WTC11 (cell line): ENCODE data around the gene PHLDA2. TPM values are rescaled to one million over a fixed set of nuclear protein-coding genes. Genes with fewer than 3 reads are reported as not detected.

Experiments used
- ATAC-seq: fragments of 200-7000 bp; cut with Tn5 transposase; 2 replicates; pipeline ENCODE4 v1.10.0; 2021; ENCODE audit warnings: mild to moderate bottlenecking, moderate library complexity
- CTCF ChIA-PET: fragments of 300-600 bp; sonication (Branson Sonifier 250); formaldehyde crosslinking; loops from one replicate; lab custom pipeline; 2021; ENCODE audit warnings: antibody characterized with exemption; lab: Charles Lee
- POLR2A ChIA-PET: fragments of 350-600 bp; sonication (Branson Sonifier 250); formaldehyde crosslinking; loops from one replicate; lab custom pipeline; 2021; ENCODE audit warnings: antibody characterized with exemption; lab: Charles Lee
- DNase-seq: peaks from one replicate; pipeline ENCODE4 v3.0.0; 2021; ENCODE audit warnings: low spot score
- H3K27ac Mint-ChIP-seq: 2 replicates; pipeline ENCODE4 v1.8.0; 2021; ENCODE audit warnings: mixed read lengths
- H3K27me3 Mint-ChIP-seq: 2 replicates; pipeline ENCODE4 v1.8.0; 2021; ENCODE audit warnings: low read depth, mild to moderate bottlenecking, moderate library complexity, mixed read lengths
- H3K36me3 Mint-ChIP-seq: 2 replicates; pipeline ENCODE4 v1.8.0; 2021; ENCODE audit warnings: mixed read lengths
- H3K4me1 Mint-ChIP-seq: 2 replicates; pipeline ENCODE4 v1.8.0; 2022; ENCODE audit warnings: mixed read lengths
- H3K4me3 Mint-ChIP-seq: 2 replicates; pipeline ENCODE4 v1.8.0; 2021; ENCODE audit warnings: mild to moderate bottlenecking, moderate library complexity, mixed read lengths
- H3K9me3 Mint-ChIP-seq: 2 replicates; pipeline ENCODE4 v1.8.0; 2021; ENCODE audit warnings: mixed read lengths
- EMX1 ChIP-seq: fragments of 250-450 bp; sonication (Bioruptor Pico); IDR thresholded peaks from 2 replicates; pipeline ENCODE4 v1.8.0; 2021; ENCODE audit warnings: mild to moderate bottlenecking
- IRF2 ChIP-seq: sonication (generic); formaldehyde crosslinking; IDR thresholded peaks from 2 replicates; pipeline ENCODE4 v1.8.0; 2022; ENCODE audit warnings: low read depth, missing genetic modification reagents, borderline replicate concordance
- JAZF1 ChIP-seq: fragments of 250-450 bp; sonication (Bioruptor Pico); IDR thresholded peaks from 2 replicates; pipeline ENCODE4 v1.9.0; 2021; ENCODE audit warnings: moderate library complexity, mild to moderate bottlenecking, inconsistent platforms
- JUN ChIP-seq: sonication (generic); formaldehyde crosslinking; IDR thresholded peaks from 2 replicates; pipeline ENCODE4 v1.8.0; 2023; ENCODE audit warnings: mild to moderate bottlenecking, missing genetic modification reagents
- NR3C1 ChIP-seq: sonication (generic); formaldehyde crosslinking; conservative IDR thresholded peaks from 2 replicates; pipeline ENCODE4 v1.8.1; 2023; ENCODE audit warnings: low read depth, mild to moderate bottlenecking, missing genetic modification reagents
- OVOL2 ChIP-seq: fragments of 250-450 bp; sonication (Bioruptor Pico); IDR thresholded peaks from 2 replicates; pipeline ENCODE4 v1.9.0; 2021; ENCODE audit warnings: mild to moderate bottlenecking, borderline replicate concordance
- SP1 ChIP-seq: sonication (generic); formaldehyde crosslinking; conservative IDR thresholded peaks from 2 replicates; pipeline ENCODE4 v1.8.1; 2022; ENCODE audit warnings: missing genetic modification reagents
- TP53 ChIP-seq: sonication (generic); formaldehyde crosslinking; IDR thresholded peaks from 2 replicates; pipeline ENCODE4 v1.8.1; 2023; ENCODE audit warnings: mild to moderate bottlenecking, missing genetic modification reagents
- ZNF263 ChIP-seq: sonication (generic); formaldehyde crosslinking; IDR thresholded peaks from 2 replicates; pipeline ENCODE4 v1.8.1; 2022; ENCODE audit warnings: low read depth, mild to moderate bottlenecking, moderate library complexity, missing genetic modification reagents
- total RNA-seq: library from RNA; stranded (reverse); gene quantifications from 3 replicates; pipeline ENCODE4 v1.2.3, GENCODE V29; 2021
- TF ChIP-seq, protein P1 (sequence below): sonication (generic); formaldehyde crosslinking; conservative IDR thresholded peaks from 2 replicates; pipeline ENCODE4 v1.8.1; 2023; ENCODE audit warnings: mild to moderate bottlenecking, low read depth, missing genetic modification reagents, moderate library complexity
- TF ChIP-seq, protein P2 (sequence below): sonication (generic); formaldehyde crosslinking; IDR thresholded peaks from 2 replicates; pipeline ENCODE4 v1.8.0; 2023; ENCODE audit warnings: missing genetic modification reagents, mild to moderate bottlenecking, borderline replicate concordance
- TF ChIP-seq, protein P3 (sequence below): sonication (generic); formaldehyde crosslinking; IDR thresholded peaks from 2 replicates; pipeline ENCODE4 v1.8.1; 2022; ENCODE audit warnings: mild to moderate bottlenecking, moderate library complexity, missing genetic modification reagents
- TF ChIP-seq, protein P4 (sequence below): fragments of 250-450 bp; sonication (Bioruptor Pico); IDR thresholded peaks from 2 replicates; pipeline ENCODE4 v1.8.0; 2021; ENCODE audit warnings: mild to moderate bottlenecking
- TF ChIP-seq, protein P5 (sequence below): fragments of 200-600 bp; IDR thresholded peaks from 2 replicates; pipeline ENCODE4 v1.8.0; 2022; ENCODE audit warnings: antibody characterized with exemption
- TF ChIP-seq, protein P6 (sequence below): sonication (generic); formaldehyde crosslinking; IDR thresholded peaks from 2 replicates; pipeline ENCODE4 v1.8.1; 2022; ENCODE audit warnings: missing genetic modification reagents, borderline replicate concordance
- TF ChIP-seq, protein P7 (sequence below): fragments of 250-450 bp; sonication (Bioruptor Pico); IDR thresholded peaks from 2 replicates; pipeline ENCODE4 v1.9.0; 2021; ENCODE audit warnings: mild to moderate bottlenecking

The PHLDA2 gene
- total RNA-seq, 1 experiment from 2014 or later: 9.6 TPM

DNA sequence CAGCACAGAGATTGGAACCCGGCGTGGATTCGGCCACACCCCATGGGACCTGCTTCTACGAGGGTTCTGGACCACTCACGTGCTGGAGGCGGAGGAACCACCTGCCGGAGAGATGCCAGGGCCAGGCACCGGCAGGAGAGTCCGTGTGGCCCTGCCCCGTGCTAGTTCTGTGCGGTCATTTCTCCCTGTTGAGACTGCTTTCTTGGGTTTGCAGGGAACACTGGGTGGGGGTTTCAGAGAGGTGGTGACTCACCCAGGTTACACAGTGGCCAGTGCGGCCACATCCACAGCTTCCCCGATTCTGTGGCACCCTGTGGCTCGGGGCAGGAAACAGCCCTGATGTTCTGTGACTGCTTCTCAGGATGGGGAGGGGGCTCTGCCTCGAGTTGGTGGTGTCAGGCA, 3.6 kb upstream of the PHLDA2 start:
- H3K4me3 Mint-ChIP-seq: no peak overlapping the region
- no peak overlapping the region for H3K27ac Mint-ChIP-seq
- H3K27me3 Mint-ChIP-seq: peaks cover 39% of the 10 kb centered on the region
- TF ChIP-seq, protein P1, sequence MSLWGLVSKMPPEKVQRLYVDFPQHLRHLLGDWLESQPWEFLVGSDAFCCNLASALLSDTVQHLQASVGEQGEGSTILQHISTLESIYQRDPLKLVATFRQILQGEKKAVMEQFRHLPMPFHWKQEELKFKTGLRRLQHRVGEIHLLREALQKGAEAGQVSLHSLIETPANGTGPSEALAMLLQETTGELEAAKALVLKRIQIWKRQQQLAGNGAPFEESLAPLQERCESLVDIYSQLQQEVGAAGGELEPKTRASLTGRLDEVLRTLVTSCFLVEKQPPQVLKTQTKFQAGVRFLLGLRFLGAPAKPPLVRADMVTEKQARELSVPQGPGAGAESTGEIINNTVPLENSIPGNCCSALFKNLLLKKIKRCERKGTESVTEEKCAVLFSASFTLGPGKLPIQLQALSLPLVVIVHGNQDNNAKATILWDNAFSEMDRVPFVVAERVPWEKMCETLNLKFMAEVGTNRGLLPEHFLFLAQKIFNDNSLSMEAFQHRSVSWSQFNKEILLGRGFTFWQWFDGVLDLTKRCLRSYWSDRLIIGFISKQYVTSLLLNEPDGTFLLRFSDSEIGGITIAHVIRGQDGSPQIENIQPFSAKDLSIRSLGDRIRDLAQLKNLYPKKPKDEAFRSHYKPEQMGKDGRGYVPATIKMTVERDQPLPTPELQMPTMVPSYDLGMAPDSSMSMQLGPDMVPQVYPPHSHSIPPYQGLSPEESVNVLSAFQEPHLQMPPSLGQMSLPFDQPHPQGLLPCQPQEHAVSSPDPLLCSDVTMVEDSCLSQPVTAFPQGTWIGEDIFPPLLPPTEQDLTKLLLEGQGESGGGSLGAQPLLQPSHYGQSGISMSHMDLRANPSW (CRISPR knock-in tag): no peak
- TF ChIP-seq EMX1 (CRISPR knock-in tag) (no peak), IRF2 (no peak), JUN (CRISPR knock-in tag) (no peak), OVOL2 (CRISPR knock-in tag) (no peak)
- TF ChIP-seq, protein P2, sequence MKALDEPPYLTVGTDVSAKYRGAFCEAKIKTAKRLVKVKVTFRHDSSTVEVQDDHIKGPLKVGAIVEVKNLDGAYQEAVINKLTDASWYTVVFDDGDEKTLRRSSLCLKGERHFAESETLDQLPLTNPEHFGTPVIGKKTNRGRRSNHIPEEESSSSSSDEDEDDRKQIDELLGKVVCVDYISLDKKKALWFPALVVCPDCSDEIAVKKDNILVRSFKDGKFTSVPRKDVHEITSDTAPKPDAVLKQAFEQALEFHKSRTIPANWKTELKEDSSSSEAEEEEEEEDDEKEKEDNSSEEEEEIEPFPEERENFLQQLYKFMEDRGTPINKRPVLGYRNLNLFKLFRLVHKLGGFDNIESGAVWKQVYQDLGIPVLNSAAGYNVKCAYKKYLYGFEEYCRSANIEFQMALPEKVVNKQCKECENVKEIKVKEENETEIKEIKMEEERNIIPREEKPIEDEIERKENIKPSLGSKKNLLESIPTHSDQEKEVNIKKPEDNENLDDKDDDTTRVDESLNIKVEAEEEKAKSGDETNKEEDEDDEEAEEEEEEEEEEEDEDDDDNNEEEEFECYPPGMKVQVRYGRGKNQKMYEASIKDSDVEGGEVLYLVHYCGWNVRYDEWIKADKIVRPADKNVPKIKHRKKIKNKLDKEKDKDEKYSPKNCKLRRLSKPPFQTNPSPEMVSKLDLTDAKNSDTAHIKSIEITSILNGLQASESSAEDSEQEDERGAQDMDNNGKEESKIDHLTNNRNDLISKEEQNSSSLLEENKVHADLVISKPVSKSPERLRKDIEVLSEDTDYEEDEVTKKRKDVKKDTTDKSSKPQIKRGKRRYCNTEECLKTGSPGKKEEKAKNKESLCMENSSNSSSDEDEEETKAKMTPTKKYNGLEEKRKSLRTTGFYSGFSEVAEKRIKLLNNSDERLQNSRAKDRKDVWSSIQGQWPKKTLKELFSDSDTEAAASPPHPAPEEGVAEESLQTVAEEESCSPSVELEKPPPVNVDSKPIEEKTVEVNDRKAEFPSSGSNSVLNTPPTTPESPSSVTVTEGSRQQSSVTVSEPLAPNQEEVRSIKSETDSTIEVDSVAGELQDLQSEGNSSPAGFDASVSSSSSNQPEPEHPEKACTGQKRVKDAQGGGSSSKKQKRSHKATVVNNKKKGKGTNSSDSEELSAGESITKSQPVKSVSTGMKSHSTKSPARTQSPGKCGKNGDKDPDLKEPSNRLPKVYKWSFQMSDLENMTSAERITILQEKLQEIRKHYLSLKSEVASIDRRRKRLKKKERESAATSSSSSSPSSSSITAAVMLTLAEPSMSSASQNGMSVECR (CRISPR knock-in tag): no peak
- TF ChIP-seq, protein P3, sequence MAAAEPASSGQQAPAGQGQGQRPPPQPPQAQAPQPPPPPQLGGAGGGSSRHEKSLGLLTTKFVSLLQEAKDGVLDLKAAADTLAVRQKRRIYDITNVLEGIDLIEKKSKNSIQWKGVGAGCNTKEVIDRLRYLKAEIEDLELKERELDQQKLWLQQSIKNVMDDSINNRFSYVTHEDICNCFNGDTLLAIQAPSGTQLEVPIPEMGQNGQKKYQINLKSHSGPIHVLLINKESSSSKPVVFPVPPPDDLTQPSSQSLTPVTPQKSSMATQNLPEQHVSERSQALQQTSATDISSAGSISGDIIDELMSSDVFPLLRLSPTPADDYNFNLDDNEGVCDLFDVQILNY (CRISPR knock-in tag): no peak
- TF ChIP-seq, protein P4, sequence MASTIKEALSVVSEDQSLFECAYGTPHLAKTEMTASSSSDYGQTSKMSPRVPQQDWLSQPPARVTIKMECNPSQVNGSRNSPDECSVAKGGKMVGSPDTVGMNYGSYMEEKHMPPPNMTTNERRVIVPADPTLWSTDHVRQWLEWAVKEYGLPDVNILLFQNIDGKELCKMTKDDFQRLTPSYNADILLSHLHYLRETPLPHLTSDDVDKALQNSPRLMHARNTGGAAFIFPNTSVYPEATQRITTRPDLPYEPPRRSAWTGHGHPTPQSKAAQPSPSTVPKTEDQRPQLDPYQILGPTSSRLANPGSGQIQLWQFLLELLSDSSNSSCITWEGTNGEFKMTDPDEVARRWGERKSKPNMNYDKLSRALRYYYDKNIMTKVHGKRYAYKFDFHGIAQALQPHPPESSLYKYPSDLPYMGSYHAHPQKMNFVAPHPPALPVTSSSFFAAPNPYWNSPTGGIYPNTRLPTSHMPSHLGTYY (CRISPR knock-in tag): no peak
- TF ChIP-seq, all 79 proteins: peak for 0
- ChIA-PET POLR2A (no interaction called here), CTCF (interaction anchor here (1.1 to 3.0 kb wide), 3 partner anchors 41 to 400 kb away, joined by 3 to 13 read pairs (median 4); no protein-coding TSS in a partner anchor)
- DNase-seq (no peak), ATAC-seq (no peak)
- peaks cover 11% of the 10 kb centered on the region for H3K9me3 Mint-ChIP-seq
- peaks cover 11% of the 10 kb centered on the region for H3K36me3 Mint-ChIP-seq
- peaks cover 7% of the 10 kb centered on the region for H3K4me1 Mint-ChIP-seq

DNA sequence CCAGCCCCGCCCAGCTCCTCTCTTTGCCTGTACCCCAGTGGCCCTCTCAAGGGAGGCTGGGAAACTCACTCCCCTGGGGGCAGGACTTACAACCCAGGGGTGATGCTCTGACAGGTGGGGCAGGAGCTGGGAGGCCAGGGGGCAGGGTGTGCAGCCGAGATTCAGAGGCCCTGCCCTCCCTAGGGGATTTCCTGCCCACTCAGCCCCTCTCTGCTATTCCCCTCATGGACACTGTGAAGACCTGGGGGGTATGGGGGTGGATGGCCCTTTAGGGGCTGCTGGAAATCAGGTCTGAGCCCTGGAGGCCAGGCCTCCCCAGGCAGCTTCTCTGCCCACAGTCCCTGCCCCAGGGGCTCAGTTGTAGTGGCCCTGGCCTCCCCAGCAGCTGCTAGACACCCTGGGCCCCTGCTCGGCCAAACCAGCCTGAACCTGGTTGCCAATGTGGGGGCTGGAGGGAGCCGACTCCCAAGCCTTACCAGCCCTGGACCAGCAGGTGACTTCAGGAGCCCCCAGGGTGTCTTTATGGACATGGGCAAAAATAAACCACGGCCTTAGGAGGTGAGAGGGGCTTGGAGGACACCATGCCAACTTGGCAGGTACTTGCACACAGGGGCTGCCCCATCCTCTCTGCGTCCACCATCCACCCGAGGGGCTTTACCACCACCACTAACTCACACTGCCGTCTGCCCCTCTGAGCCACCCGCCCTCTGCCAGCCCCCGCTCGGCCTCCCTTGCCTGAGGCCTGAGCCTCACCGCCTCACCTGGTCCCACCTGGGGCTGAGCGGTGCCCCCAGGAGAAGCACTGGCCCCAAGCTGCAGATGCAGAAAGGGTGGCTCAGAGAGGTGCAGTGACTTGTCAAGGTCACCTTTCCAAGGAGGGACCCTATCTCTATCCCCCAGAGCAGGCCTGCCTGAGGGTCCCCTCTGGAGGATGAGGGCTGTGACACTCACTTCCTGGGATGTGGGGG, 2.8 kb upstream of the PHLDA2 start:
- CTCF ChIA-PET: interaction anchor here (0.7 to 3.4 kb wide), 7 partner anchors 9 to 399 kb away, joined by 3 to 68 read pairs (median 13); no protein-coding TSS in a partner anchor
- DNase-seq: no peak
- POLR2A ChIA-PET: no interaction called here
- TF ChIP-seq TP53 (CRISPR knock-in tag): no peak
- TF ChIP-seq, protein P5, sequence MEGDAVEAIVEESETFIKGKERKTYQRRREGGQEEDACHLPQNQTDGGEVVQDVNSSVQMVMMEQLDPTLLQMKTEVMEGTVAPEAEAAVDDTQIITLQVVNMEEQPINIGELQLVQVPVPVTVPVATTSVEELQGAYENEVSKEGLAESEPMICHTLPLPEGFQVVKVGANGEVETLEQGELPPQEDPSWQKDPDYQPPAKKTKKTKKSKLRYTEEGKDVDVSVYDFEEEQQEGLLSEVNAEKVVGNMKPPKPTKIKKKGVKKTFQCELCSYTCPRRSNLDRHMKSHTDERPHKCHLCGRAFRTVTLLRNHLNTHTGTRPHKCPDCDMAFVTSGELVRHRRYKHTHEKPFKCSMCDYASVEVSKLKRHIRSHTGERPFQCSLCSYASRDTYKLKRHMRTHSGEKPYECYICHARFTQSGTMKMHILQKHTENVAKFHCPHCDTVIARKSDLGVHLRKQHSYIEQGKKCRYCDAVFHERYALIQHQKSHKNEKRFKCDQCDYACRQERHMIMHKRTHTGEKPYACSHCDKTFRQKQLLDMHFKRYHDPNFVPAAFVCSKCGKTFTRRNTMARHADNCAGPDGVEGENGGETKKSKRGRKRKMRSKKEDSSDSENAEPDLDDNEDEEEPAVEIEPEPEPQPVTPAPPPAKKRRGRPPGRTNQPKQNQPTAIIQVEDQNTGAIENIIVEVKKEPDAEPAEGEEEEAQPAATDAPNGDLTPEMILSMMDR: no peak
- no peak for TF ChIP-seq ZNF263
- no peak for TF ChIP-seq SP1 (CRISPR knock-in tag)
- no peak for TF ChIP-seq NR3C1 (CRISPR knock-in tag)
- no peak for TF ChIP-seq EMX1 (CRISPR knock-in tag)
- TF ChIP-seq JAZF1 (CRISPR knock-in tag): no peak
- TF ChIP-seq, protein P6, sequence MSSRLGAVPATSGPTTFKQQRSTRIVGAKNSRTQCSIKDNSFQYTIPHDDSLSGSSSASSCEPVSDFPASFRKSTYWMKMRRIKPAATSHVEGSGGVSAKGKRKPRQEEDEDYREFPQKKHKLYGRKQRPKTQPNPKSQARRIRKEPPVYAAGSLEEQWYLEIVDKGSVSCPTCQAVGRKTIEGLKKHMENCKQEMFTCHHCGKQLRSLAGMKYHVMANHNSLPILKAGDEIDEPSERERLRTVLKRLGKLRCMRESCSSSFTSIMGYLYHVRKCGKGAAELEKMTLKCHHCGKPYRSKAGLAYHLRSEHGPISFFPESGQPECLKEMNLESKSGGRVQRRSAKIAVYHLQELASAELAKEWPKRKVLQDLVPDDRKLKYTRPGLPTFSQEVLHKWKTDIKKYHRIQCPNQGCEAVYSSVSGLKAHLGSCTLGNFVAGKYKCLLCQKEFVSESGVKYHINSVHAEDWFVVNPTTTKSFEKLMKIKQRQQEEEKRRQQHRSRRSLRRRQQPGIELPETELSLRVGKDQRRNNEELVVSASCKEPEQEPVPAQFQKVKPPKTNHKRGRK (CRISPR knock-in tag): no peak
- TF ChIP-seq, protein P7, sequence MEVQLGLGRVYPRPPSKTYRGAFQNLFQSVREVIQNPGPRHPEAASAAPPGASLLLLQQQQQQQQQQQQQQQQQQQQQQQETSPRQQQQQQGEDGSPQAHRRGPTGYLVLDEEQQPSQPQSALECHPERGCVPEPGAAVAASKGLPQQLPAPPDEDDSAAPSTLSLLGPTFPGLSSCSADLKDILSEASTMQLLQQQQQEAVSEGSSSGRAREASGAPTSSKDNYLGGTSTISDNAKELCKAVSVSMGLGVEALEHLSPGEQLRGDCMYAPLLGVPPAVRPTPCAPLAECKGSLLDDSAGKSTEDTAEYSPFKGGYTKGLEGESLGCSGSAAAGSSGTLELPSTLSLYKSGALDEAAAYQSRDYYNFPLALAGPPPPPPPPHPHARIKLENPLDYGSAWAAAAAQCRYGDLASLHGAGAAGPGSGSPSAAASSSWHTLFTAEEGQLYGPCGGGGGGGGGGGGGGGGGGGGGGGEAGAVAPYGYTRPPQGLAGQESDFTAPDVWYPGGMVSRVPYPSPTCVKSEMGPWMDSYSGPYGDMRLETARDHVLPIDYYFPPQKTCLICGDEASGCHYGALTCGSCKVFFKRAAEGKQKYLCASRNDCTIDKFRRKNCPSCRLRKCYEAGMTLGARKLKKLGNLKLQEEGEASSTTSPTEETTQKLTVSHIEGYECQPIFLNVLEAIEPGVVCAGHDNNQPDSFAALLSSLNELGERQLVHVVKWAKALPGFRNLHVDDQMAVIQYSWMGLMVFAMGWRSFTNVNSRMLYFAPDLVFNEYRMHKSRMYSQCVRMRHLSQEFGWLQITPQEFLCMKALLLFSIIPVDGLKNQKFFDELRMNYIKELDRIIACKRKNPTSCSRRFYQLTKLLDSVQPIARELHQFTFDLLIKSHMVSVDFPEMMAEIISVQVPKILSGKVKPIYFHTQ (CRISPR knock-in tag): no peak

More for the DNA sequence above, 2.8 kb upstream of the PHLDA2 start:
- Mint-ChIP-seq H3K4me3 (no peak overlapping the region), H3K27ac (no peak overlapping the region), H3K36me3 (peaks cover 6% of the 10 kb centered on the region), H3K27me3 (peaks cover 39% of the 10 kb centered on the region), H3K9me3 (peaks cover 3% of the 10 kb centered on the region), H3K4me1 (peaks cover 7% of the 10 kb centered on the region)
- ATAC-seq: no peak
